NCI-H1930 (cell line): ENCODE data around the gene GLP1R.
"Not testable (repeated sequence)": the region's sequence is repeated elsewhere in the genome, so short reads cannot be mapped to it uniquely, and the experiment has no call there.

Experiments
- DNase-seq, 2 experiments: peaks; one replicate each; lab custom pipeline; 2025; lab: John Stamatoyannopoulos, UW

Gene GLP1R

GRCh38 chr6:39128832-39129231 is 80.3 kb downstream of the GLP1R start:
- DNase-seq, result no peak

- DNase-seq, result no peak
These were observed 82.1 kb downstream of the GLP1R start for GRCh38 chr6:39130691-39131090.

GRCh38 chr6:39134761-39135160 is 86.2 kb downstream of the GLP1R start:
- not testable (repeated sequence) for DNase-seq

- not testable (repeated sequence) for DNase-seq
These were observed 87.6 kb downstream of the GLP1R start for GRCh38 chr6:39136207-39136606.

- DNase-seq, result no peak
These were observed 88.7 kb downstream of the GLP1R start for GRCh38 chr6:39137245-39137644.
